Fibroblast of lung (primary cell): ENCODE measurements around the gene TTC21B.
"Not testable (repeated sequence)": the region's sequence is repeated elsewhere in the genome, so short reads cannot be mapped to it uniquely, and the experiment has no call there.

Source experiments
- CTCF ChIP-seq, 2 donors: IDR thresholded peaks in 1 of 2; conservative IDR thresholded peaks in 1 of 2; 1 replicate in 1 of 2; 2 replicates in 1 of 2; pipeline ENCODE4 v1.5.1; 2011 to 2012; ENCODE audit warnings: low read length in 2 of 2, control low read depth in 1 of 2, inconsistent platforms in 1 of 2, low read depth in 1 of 2, mild to moderate bottlenecking in 1 of 2
- EZH2 ChIP-seq: IDR thresholded peaks from 2 replicates; pipeline ENCODE4 v1.5.1; 2012; ENCODE audit warnings: low read length, control low read depth, mild to moderate bottlenecking; ENCODE audit errors: missing control alignments

- not testable (repeated sequence) for TF ChIP-seq CTCF (conservative IDR thresholded peaks at IDR 0.05 in 1 of 2, IDR thresholded peaks at IDR 0.05 in 1 of 2; ENCODE audit: low read depth in 1 of 2, low read length in 2 of 2); EZH2
Observed at GRCh38 chr2:165972161-165972560, 18.6 kb upstream of the TTC21B start.
